Testis (tissue), 3 donors: ENCODE results near the gene CDH12. TPM values are rescaled to one million over a fixed set of nuclear protein-coding genes. Genes with fewer than 3 reads are reported as not detected.

Source experiments
- DNase-seq: peaks from one replicate; pipeline ENCODE4 v3.0.0-alpha.2; 2019
- H3K27ac ChIP-seq, 2 donors: fragments of 200-600 bp; sonication (generic); one replicate each; pipeline ENCODE4 v1.5.1; 2019
- H3K27me3 ChIP-seq: fragments of 200-600 bp; sonication (generic); one replicate; pipeline ENCODE4 v1.5.1; 2019
- H3K36me3 ChIP-seq: fragments of 200-600 bp; sonication (generic); one replicate; pipeline ENCODE4 v1.5.1; 2017; ENCODE audit warnings: low read depth; ENCODE audit errors: missing control alignments
- H3K4me1 ChIP-seq: fragments of 200-600 bp; sonication (generic); one replicate; pipeline ENCODE4 v1.5.1; 2019
- H3K4me3 ChIP-seq, 2 donors: fragments of 200-600 bp; sonication (generic); one replicate each; pipeline ENCODE4 v1.5.1; 2017 to 2019
- H3K9me3 ChIP-seq: fragments of 200-600 bp; sonication (generic); one replicate; pipeline ENCODE4 v1.5.1; 2017
- POLR2A ChIP-seq: fragments of 450-650 bp; IDR thresholded peaks from one replicate; pipeline ENCODE4 v1.6.1; 2017; ENCODE audit warnings: antibody characterized with exemption, mild to moderate bottlenecking, moderate library complexity
- WGBS, 2 donors: methylation state at CpG; one replicate each; pipeline ENCODE4 v1.1.5; 2018; 5-methylcytosine and 5-hydroxymethylcytosine counted together
- intact Hi-C: fragments of 100-400 bp; cut with DNase I; formaldehyde crosslinking; loops from one replicate; pipeline ENCODE4 v1.15.1; 2023; ENCODE audit warnings: low total_unique reads
- polyA plus RNA-seq: library from polyadenylated mRNA; stranded (reverse); fragments of 350-450 nt; fragmentation: Illumina TruSeq; extraction: RNeasy Lipid Tissue Mini Kit (QIAGEN cat#74804); gene quantifications from one replicate; pipeline ENCODE4 v1.2.3, GENCODE V29; 2014; ENCODE audit warnings: low read depth, low replicate concordance; ENCODE audit not compliant: insufficient read depth
- total RNA-seq, 2 donors: library from RNA; depleted of rRNA; stranded (reverse); fragments of >200 nt; gene quantifications; one replicate each; pipeline ENCODE4 v1.2.3, GENCODE V29; 2016
- TF ChIP-seq, protein P1 (sequence below), 3 experiments: fragments of 450-650 bp in 2 of 3; fragments of 200-600 bp in 1 of 3; sonication (generic) in 1 of 3; IDR thresholded peaks; one replicate each; pipeline ENCODE4 v1.5.1; 2016 to 2019; ENCODE audit warnings: antibody characterized with exemption in 3 of 3, mild to moderate bottlenecking in 2 of 3, moderate library complexity in 1 of 3

The CDH12 gene
- total and polyA plus RNA-seq, 3 donors from 2014 or later: 0.87 to 2.3 (median 2.3) TPM

DNA sequence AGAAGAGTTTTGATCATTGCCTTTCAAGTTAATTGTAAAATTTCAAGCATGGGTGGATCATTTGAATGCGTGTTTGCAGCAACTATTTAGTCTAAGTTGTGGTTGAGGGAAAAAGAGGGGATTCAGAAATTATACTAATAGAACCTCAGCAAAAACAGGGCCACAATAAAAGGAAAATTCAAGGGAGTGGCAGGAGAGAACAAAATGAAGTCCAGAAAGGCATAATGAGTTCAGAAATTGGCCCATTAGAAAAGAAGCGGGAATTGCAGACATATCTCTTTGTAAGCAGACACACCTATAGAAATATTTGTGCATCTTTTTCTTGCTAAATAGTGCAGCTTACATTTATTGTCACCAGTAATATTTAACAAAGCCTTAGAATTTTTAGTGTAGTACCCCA, 960.0 kb downstream of the CDH12 start:
- intact Hi-C loops: no loop called here
- Histone ChIP-seq H3K9me3 (no peaks in the 10 kb centered on the region), H3K36me3 (no peaks in the 10 kb centered on the region), H3K4me3 (no peak overlapping the region), H3K27ac (no peak overlapping the region), H3K4me1 (no peaks in the 10 kb centered on the region), H3K27me3 (no peaks in the 10 kb centered on the region)
- no peak for DNase-seq
- 85 to 93% methylated on average over 2 of the region's 2 CpGs for WGBS, 2 donors
- TF ChIP-seq, protein P1, sequence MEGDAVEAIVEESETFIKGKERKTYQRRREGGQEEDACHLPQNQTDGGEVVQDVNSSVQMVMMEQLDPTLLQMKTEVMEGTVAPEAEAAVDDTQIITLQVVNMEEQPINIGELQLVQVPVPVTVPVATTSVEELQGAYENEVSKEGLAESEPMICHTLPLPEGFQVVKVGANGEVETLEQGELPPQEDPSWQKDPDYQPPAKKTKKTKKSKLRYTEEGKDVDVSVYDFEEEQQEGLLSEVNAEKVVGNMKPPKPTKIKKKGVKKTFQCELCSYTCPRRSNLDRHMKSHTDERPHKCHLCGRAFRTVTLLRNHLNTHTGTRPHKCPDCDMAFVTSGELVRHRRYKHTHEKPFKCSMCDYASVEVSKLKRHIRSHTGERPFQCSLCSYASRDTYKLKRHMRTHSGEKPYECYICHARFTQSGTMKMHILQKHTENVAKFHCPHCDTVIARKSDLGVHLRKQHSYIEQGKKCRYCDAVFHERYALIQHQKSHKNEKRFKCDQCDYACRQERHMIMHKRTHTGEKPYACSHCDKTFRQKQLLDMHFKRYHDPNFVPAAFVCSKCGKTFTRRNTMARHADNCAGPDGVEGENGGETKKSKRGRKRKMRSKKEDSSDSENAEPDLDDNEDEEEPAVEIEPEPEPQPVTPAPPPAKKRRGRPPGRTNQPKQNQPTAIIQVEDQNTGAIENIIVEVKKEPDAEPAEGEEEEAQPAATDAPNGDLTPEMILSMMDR (IDR thresholded peaks at IDR 0.05): no peak
- TF ChIP-seq POLR2A: no peak

DNA sequence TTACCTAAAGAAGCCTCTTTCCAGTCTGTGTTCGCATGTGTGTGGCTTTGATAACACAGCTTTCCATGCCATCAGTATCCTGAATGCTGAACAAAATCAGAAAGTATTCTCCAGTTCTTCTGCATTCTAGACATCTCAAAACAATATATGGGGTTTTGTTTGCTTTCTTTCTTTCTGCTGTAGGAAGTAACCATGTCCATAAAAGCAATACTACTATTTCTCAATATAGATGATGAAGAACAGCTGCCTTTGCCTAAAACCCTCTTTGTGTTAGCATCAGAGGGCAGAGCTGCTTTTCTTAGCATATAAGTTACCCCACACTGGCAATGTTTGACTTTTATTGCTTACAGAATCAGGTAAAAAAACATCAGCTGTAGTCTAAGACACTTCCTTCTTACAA, 963.6 kb downstream of the CDH12 start:
- intact Hi-C loops: no loop called here
- Histone ChIP-seq H3K27me3 (no peaks in the 10 kb centered on the region), H3K36me3 (no peaks in the 10 kb centered on the region), H3K4me1 (no peaks in the 10 kb centered on the region), H3K9me3 (no peaks in the 10 kb centered on the region), H3K27ac (no peak overlapping the region), H3K4me3 (no peak overlapping the region)
- 50 to 53% methylated on average over 1 of the region's 1 CpG for WGBS, 2 donors
- DNase-seq: no peak
- TF ChIP-seq, protein P1 (IDR thresholded peaks at IDR 0.05): no peak
- TF ChIP-seq POLR2A: no peak

DNA sequence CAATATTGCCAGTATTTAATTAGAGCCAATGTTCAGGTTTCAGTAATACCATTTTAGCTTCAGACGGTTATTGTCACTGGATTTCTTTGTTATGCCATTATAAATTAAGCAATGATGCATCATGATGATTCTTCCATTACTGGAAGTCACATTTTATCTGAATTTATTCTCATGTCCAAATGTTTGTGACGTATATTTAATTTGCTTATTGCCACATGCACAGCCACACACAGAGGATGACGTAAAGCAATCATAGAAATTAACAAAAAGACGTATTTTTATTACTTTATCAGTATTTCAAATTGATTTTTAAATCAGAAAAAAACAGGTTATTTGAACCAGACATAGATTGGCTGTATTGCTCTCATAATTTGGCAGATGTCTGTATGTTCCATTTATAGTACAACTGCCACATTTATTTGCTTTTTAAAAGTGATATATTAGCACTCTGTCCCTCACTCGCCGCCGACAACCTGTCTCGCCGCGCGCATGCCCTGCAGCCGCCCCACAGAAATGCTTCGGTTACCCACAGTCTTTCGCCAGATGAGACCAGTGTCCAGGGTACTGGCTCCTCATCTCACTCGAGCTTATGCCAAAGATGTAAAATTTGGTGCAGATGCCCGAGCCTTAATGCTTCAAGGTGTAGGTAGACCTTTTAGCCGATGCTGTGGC, 970.9 kb downstream of the CDH12 start:
- no peak for DNase-seq
- intact Hi-C loops: no loop called here
- H3K36me3 ChIP-seq: no peaks in the 10 kb centered on the region
- H3K27me3 ChIP-seq: no peaks in the 10 kb centered on the region
- WGBS, 2 donors: 72 to 75% methylated on average over 17 of the region's 17 CpGs
- no peak overlapping the region for H3K27ac ChIP-seq
- H3K4me1 ChIP-seq: no peaks in the 10 kb centered on the region
- H3K9me3 ChIP-seq: no peaks in the 10 kb centered on the region
- no peak for TF ChIP-seq POLR2A
- TF ChIP-seq, protein P1 (IDR thresholded peaks at IDR 0.05): no peak
- no peak overlapping the region for H3K4me3 ChIP-seq

DNA sequence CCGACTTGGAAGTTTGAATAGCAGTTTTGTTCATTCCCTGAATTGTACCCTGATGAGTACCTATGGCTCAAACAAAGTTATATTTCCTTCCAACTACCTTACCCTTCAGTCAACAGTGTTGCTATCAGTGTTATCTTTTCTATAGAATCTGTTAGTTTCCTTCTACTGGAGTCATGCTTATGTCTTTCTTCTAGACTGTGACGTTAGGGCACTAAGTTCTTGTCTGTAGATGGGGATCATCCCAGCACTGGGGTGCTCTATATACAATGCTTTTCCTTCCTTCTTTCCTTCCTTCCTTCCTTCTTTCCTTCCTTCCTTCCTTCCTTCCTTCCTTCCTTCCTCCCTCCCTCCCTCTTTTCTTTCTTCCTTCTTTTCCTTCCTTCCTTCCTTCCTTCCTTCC, 973.0 kb downstream of the CDH12 start:
- H3K4me3 ChIP-seq: no peak overlapping the region
- no peaks in the 10 kb centered on the region for H3K4me1 ChIP-seq
- no peak overlapping the region for H3K27ac ChIP-seq
- H3K9me3 ChIP-seq: no peaks in the 10 kb centered on the region
- H3K27me3 ChIP-seq: no peaks in the 10 kb centered on the region
- no peaks in the 10 kb centered on the region for H3K36me3 ChIP-seq
- no peak for DNase-seq
- 94 to 95% methylated on average over 2 of the region's 2 CpGs for WGBS, 2 donors
- TF ChIP-seq, protein P1 (IDR thresholded peaks at IDR 0.05): no peak
- no peak for TF ChIP-seq POLR2A
- intact Hi-C loops: no loop called here

DNA sequence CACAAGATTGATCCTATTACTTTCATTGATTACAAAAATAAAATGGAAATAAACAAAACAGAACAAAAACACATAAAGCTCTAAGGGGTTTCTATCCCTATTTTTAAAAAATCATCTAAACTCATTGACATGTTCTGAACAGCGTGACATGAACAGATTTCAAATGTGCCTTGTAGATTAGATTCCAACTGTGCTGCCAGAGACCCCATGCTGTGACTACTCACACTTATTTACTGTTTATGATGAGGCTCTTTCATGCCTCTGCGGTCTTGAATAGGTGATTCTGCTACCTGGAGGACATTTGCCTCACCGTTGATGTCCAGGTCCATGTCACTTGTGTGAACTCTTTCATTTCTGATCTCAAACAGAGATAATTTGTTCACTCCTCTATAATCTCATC, 990.2 kb downstream of the CDH12 start:
- Histone ChIP-seq H3K4me3 (no peak overlapping the region), H3K4me1 (no peaks in the 10 kb centered on the region), H3K9me3 (no peaks in the 10 kb centered on the region), H3K27ac (no peak overlapping the region), H3K36me3 (no peaks in the 10 kb centered on the region), H3K27me3 (no peaks in the 10 kb centered on the region)
- no peak for DNase-seq
- no peak for TF ChIP-seq POLR2A
- TF ChIP-seq, protein P1 (IDR thresholded peaks at IDR 0.05): no peak
- WGBS, 2 donors: 56 to 62% methylated on average over 3 of the region's 3 CpGs
- intact Hi-C loops: no loop called here
